ENCODE results near the gene RAB17.
"Not testable (repeated sequence)": the region's sequence is repeated elsewhere in the genome, so short reads cannot be mapped to it uniquely, and the experiment has no call there.

RAB17 gene

GRCh38 chr2:237599465-237600110, 9.1 kb upstream of the RAB17 start:
- Histone ChIP-seq H3K4me1 (ENCODE audit: control insufficient read depth, insufficient read depth, low read length) (peaks cover 15% of the 10 kb centered on the region), H3K9me3 (ENCODE audit: control insufficient read depth, low read length) (no peaks in the 10 kb centered on the region), H3K27ac (ENCODE audit: insufficient read depth, low read depth, low read length, poor library complexity, severe bottlenecking) (no peak overlapping the region), H3K36me3 (ENCODE audit: control insufficient read depth, insufficient read depth, low read length) (no peaks in the 10 kb centered on the region), H3K27me3 (ENCODE audit: control insufficient read depth, insufficient read depth, low read length, poor library complexity, severe bottlenecking) (no peaks in the 10 kb centered on the region), H3K4me3 (ENCODE audit: insufficient read depth, low read depth, low read length) (no peak overlapping the region)
- 92 to 95% methylated on average over 9 of the region's 9 CpGs for WGBS, 2 experiments

DNA sequence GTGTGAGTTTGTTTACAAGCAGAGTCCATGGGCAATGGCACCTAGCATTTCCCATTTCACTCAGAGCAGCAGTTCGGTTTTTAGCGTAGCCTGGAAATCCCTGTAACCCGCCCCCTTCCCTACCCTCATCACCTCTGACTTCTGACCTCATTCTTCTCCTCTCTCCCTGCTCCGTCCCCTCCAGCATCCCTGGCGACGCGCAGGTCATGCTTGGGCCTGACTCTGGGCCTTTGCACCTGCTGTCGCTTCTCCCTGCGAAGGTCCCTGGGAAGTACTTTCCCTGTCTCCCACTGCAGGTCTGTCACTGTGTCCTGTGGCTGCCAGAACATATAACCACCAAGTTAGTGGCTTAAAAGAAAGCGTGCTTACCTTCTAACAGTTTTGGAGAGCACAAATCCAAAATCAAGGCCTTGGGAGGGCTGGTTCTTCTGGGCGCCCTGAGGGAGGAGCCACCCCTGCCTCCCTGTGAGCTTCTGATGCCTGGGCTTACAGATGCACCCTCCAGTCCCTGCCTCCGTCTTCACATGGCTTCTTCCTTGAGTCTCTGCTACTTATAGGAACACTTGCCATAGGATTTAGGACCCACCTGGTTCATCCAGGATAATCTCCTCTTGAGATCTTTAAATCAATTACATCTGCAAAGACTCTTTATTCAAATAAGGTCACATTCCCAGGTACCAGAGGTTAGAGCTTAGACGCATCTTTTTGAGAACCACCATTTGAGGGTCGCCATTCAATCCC, 8.1 kb upstream of the RAB17 start:
- H3K36me3 ChIP-seq (ENCODE audit: control insufficient read depth, insufficient read depth, low read length): no peaks in the 10 kb centered on the region
- H3K27me3 ChIP-seq (ENCODE audit: control insufficient read depth, insufficient read depth, low read length, poor library complexity, severe bottlenecking): no peaks in the 10 kb centered on the region
- H3K4me1 ChIP-seq (ENCODE audit: control insufficient read depth, insufficient read depth, low read length): peaks cover 24% of the 10 kb centered on the region
- no peak overlapping the region for H3K27ac ChIP-seq (ENCODE audit: insufficient read depth, low read depth, low read length, poor library complexity, severe bottlenecking)
- no peak overlapping the region for H3K4me3 ChIP-seq (ENCODE audit: insufficient read depth, low read depth, low read length)
- 83 to 85% methylated on average over 14 of the region's 14 CpGs for WGBS, 2 experiments
- H3K9me3 ChIP-seq (ENCODE audit: control insufficient read depth, low read length): no peaks in the 10 kb centered on the region

DNA sequence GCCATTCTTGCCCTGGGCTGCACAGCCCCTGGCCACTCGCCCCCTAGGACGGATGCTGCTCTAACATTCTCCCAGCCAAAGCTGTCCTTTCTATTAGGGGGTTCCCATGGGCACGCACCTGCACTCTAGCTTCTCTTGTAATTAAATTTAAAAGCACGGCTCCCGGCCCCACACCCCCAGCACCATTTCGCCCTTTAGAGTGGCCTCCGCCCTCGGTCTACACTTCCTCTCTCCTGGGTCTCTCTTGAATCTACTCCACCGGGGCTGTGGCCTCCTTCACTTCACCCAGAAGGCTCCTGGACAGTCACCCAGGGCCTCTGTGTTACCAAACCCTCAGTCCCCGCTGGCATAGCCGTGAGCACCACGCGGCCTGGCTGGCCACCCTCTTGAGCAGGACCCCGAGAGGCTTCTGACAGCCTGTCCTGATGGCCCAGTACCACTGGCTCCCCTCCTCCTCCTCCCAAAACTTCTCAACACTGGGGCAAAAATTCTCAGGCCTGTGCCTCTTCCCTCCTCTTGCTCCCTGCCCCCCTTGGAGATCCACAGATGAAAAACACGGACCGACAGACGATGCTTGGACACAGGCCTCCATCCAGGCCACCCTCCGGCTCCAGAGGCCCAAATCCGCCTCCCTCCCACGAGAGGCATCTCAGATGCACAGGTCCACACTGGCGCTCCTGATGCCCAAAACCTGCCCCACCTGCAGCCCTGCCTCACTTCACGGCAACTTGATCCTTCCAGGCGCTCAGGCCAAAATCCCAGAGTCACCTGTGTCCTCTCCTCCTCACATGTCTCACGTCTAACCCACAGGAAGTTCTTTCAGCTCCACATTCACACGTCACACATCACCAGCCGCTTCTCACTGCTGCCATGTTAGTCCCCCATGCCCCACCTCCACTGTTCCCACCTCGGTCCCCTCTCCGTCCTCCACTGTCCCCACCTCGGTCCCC, 6.9 kb upstream of the RAB17 start:
- no peak overlapping the region for H3K27ac ChIP-seq (ENCODE audit: insufficient read depth, low read depth, low read length, poor library complexity, severe bottlenecking)
- peaks cover 26% of the 10 kb centered on the region for H3K4me1 ChIP-seq (ENCODE audit: control insufficient read depth, insufficient read depth, low read length)
- H3K9me3 ChIP-seq (ENCODE audit: control insufficient read depth, low read length): no peaks in the 10 kb centered on the region
- H3K4me3 ChIP-seq (ENCODE audit: insufficient read depth, low read depth, low read length): no peak overlapping the region
- WGBS, 2 experiments: 89% methylated on average over 27 to 28 of the region's 29 CpGs
- no peaks in the 10 kb centered on the region for H3K27me3 ChIP-seq (ENCODE audit: control insufficient read depth, insufficient read depth, low read length, poor library complexity, severe bottlenecking)
- H3K36me3 ChIP-seq (ENCODE audit: control insufficient read depth, insufficient read depth, low read length): no peaks in the 10 kb centered on the region

- Histone ChIP-seq H3K4me3 (ENCODE audit: insufficient read depth, low read depth, low read length) (no peak overlapping the region), H3K27ac (ENCODE audit: insufficient read depth, low read depth, low read length, poor library complexity, severe bottlenecking) (no peak overlapping the region), H3K36me3 (ENCODE audit: control insufficient read depth, insufficient read depth, low read length) (no peaks in the 10 kb centered on the region), H3K27me3 (ENCODE audit: control insufficient read depth, insufficient read depth, low read length, poor library complexity, severe bottlenecking) (no peaks in the 10 kb centered on the region), H3K4me1 (ENCODE audit: control insufficient read depth, insufficient read depth, low read length) (peaks cover 26% of the 10 kb centered on the region), H3K9me3 (ENCODE audit: control insufficient read depth, low read length) (no peaks in the 10 kb centered on the region)
- 89 to 91% methylated on average over 13 of the region's 13 CpGs for WGBS, 2 experiments
These were observed 6.1 kb upstream of the RAB17 start for GRCh38 chr2:237596520-237597195.

- H3K36me3 ChIP-seq (ENCODE audit: control insufficient read depth, insufficient read depth, low read length); H3K27ac ChIP-seq (ENCODE audit: insufficient read depth, low read depth, low read length, poor library complexity, severe bottlenecking); H3K9me3 ChIP-seq (ENCODE audit: control insufficient read depth, low read length); H3K27me3 ChIP-seq (ENCODE audit: control insufficient read depth, insufficient read depth, low read length, poor library complexity, severe bottlenecking); H3K4me3 ChIP-seq (ENCODE audit: insufficient read depth, low read depth, low read length): not testable (repeated sequence)
- 91 to 95% methylated on average over 5 of the region's 5 CpGs for WGBS, 2 experiments
- peaks cover 26% of the 10 kb centered on the region for H3K4me1 ChIP-seq (ENCODE audit: control insufficient read depth, insufficient read depth, low read length)
These were observed 5.4 kb upstream of the RAB17 start for GRCh38 chr2:237595829-237596519.

- H3K9me3 ChIP-seq (ENCODE audit: control insufficient read depth, low read length): no peaks in the 10 kb centered on the region
- H3K27me3 ChIP-seq (ENCODE audit: control insufficient read depth, insufficient read depth, low read length, poor library complexity, severe bottlenecking): no peaks in the 10 kb centered on the region
- WGBS, 2 experiments: 37 to 45% methylated on average over 5 of the region's 5 CpGs
- peaks cover 20% of the 10 kb centered on the region for H3K4me1 ChIP-seq (ENCODE audit: control insufficient read depth, insufficient read depth, low read length)
- no peaks in the 10 kb centered on the region for H3K36me3 ChIP-seq (ENCODE audit: control insufficient read depth, insufficient read depth, low read length)
- H3K27ac ChIP-seq (ENCODE audit: insufficient read depth, low read depth, low read length, poor library complexity, severe bottlenecking): peak overlapping the region; percentile 22
- H3K4me3 ChIP-seq (ENCODE audit: insufficient read depth, low read depth, low read length): no peak overlapping the region
These were observed 4.0 kb upstream of the RAB17 start for GRCh38 chr2:237594514-237594871.

DNA sequence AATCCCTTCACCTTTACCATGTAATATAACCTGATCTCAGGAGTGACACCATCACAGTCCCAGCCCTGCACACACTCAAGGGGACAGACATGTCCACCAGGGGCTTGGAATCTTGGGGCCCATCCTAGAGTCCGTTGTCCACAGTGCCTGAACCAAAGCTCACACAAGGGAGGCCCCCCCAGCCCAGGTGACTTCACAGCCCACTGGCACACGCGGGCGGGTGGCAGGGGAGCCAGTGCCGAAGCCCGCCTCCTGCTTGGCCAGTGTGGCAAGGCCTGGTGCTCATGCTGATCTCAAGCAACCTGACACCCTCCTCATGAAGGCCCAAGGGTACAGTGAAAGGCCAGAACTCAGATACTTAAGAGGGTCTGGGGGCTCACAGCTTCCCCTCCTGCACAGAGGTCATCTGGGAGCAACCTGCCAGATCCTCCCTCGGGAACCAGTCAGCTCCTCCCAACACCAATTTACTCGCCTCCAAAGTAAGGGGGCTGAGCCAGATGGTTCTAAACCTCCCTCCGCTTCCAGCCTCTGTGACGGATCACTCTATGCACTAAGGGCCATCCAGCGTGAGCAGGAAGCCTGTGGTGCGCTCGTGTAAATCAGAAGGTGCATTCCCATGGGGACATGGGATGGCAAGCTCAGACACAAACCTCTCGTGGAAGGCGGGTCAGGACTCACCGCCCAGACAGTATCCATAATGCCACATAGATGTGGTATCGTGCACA, 3.2 kb upstream of the RAB17 start:
- 79 to 82% methylated on average over 17 of the region's 17 CpGs for WGBS, 2 experiments

GRCh38 chr2:237593036-237593435, 2.5 kb upstream of the RAB17 start:
- Histone ChIP-seq H3K27me3 (ENCODE audit: control insufficient read depth, insufficient read depth, low read length, poor library complexity, severe bottlenecking) (no peaks in the 10 kb centered on the region), H3K4me3 (ENCODE audit: insufficient read depth, low read depth, low read length) (no peak overlapping the region), H3K9me3 (ENCODE audit: control insufficient read depth, low read length) (no peaks in the 10 kb centered on the region), H3K4me1 (ENCODE audit: control insufficient read depth, insufficient read depth, low read length) (peaks cover 20% of the 10 kb centered on the region), H3K36me3 (ENCODE audit: control insufficient read depth, insufficient read depth, low read length) (no peaks in the 10 kb centered on the region), H3K27ac (ENCODE audit: insufficient read depth, low read depth, low read length, poor library complexity, severe bottlenecking) (no peak overlapping the region)
- 93 to 94% methylated on average over 10 of the region's 10 CpGs for WGBS, 2 experiments

More for the DNA sequence above, 3.2 kb upstream of the RAB17 start:
- Histone ChIP-seq H3K36me3 (ENCODE audit: control insufficient read depth, insufficient read depth, low read length) (no peaks in the 10 kb centered on the region), H3K27ac (ENCODE audit: insufficient read depth, low read depth, low read length, poor library complexity, severe bottlenecking) (no peak overlapping the region), H3K4me1 (ENCODE audit: control insufficient read depth, insufficient read depth, low read length) (peaks cover 20% of the 10 kb centered on the region), H3K4me3 (ENCODE audit: insufficient read depth, low read depth, low read length) (no peak overlapping the region), H3K9me3 (ENCODE audit: control insufficient read depth, low read length) (no peaks in the 10 kb centered on the region), H3K27me3 (ENCODE audit: control insufficient read depth, insufficient read depth, low read length, poor library complexity, severe bottlenecking) (no peaks in the 10 kb centered on the region)

DNA sequence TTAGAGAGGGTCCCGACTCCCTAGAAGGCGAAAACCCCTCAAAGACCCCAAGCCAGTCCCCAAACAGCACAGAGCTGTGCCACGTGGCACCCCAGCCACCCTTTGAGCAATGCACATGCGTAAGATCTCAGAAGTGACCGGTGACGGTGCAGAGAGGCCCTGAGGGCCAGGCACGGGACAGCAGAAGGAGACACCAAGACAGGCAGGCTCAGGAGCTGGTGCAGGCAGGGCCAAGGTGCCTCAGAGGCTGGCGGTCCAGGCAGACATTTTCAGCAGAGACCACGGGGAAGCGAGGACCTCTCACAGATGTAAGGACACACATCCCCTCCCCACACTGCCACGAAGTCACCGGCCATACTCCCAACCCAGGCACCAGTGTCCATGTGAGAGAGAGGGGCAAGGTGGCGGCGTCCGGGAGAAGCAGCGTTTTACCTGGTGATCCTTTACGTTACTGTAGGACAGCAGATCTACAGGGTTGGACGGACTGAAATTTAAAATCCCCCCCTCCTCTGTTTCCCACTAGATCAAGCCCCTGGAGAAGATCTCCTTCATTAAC, 2.0 kb upstream of the RAB17 start:
- H3K4me1 ChIP-seq (ENCODE audit: control insufficient read depth, insufficient read depth, low read length): peaks cover 20% of the 10 kb centered on the region
- H3K27ac ChIP-seq (ENCODE audit: insufficient read depth, low read depth, low read length, poor library complexity, severe bottlenecking): no peak overlapping the region
- H3K9me3 ChIP-seq (ENCODE audit: control insufficient read depth, low read length): no peaks in the 10 kb centered on the region
- 94 to 95% methylated on average over 18 of the region's 18 CpGs for WGBS, 2 experiments
- H3K36me3 ChIP-seq (ENCODE audit: control insufficient read depth, insufficient read depth, low read length): no peaks in the 10 kb centered on the region
- H3K4me3 ChIP-seq (ENCODE audit: insufficient read depth, low read depth, low read length): no peak overlapping the region
- H3K27me3 ChIP-seq (ENCODE audit: control insufficient read depth, insufficient read depth, low read length, poor library complexity, severe bottlenecking): no peaks in the 10 kb centered on the region

Measured in ectodermal cell (in vitro differentiated cells).